ENCODE data around the gene CARD8. TPM values are rescaled to one million over a fixed set of nuclear protein-coding genes. Genes with fewer than 3 reads are reported as not detected.

The CARD8 gene
- total RNA-seq, 4 donors from 2014 or later: 13.1 to 48.4 (median 29.4) TPM

GRCh38 chr19:48182434-48182833 is 73.3 kb downstream of the CARD8 start:
- WGBS, 2 donors (ENCODE audit: low coverage in 1 of 2): 96 to 100% methylated on average over 12 to 38 of the region's 38 CpGs

GRCh38 chr19:48181505-48181904 is 74.2 kb downstream of the CARD8 start:
- Histone ChIP-seq H3K27ac (no peak overlapping the region), H3K9me3 (peaks cover 0 to 9% of the 10 kb centered on the region in 2 donors), H3K27me3 (no peaks in the 10 kb centered on the region), H3K4me1 (no peaks in the 10 kb centered on the region), H3K4me3 (no peak overlapping the region), H3K36me3 (peaks cover 0 to 10% (median 2%) of the 10 kb centered on the region in 4 donors)
- WGBS, 2 donors (ENCODE audit: low coverage in 1 of 2): 95 to 98% methylated on average over 5 of the region's 5 CpGs
- intact Hi-C loops (cut with DNase I; ENCODE audit: low total_unique reads): no loop called here
- TF ChIP-seq EP300 (IDR thresholded peaks at IDR 0.05; ENCODE audit: low read depth) (no peak), CTCF (IDR thresholded peaks at IDR 0.05) (no peak), POLR2A (IDR thresholded peaks at IDR 0.05) (no peak), POLR2AphosphoS5 (IDR thresholded peaks at IDR 0.05) (no peak)
- no peak for DNase-seq
- in situ Hi-C loops (cut with MboI; ENCODE audit: low pct_ligation_motif_present in 1 of 4, low pct_unique_long_range_greater_than_20kb in 1 of 4, low sequenced_read_pairs in 3 of 4): no loop called here

More at GRCh38 chr19:48182434-48182833, 73.3 kb downstream of the CARD8 start:
- intact Hi-C loops (cut with DNase I; ENCODE audit: low total_unique reads): no loop called here
- TF ChIP-seq POLR2A (IDR thresholded peaks at IDR 0.05) (no peak), CTCF (IDR thresholded peaks at IDR 0.05) (no peak), EP300 (IDR thresholded peaks at IDR 0.05; ENCODE audit: low read depth) (no peak), POLR2AphosphoS5 (IDR thresholded peaks at IDR 0.05) (no peak)
- no peak for DNase-seq
- in situ Hi-C loops (cut with MboI; ENCODE audit: low pct_ligation_motif_present in 1 of 4, low pct_unique_long_range_greater_than_20kb in 1 of 4, low sequenced_read_pairs in 3 of 4): no loop called here
- Histone ChIP-seq H3K36me3 (peaks cover 0 to 10% (median 2%) of the 10 kb centered on the region in 4 donors), H3K27ac (no peak overlapping the region), H3K4me1 (no peaks in the 10 kb centered on the region), H3K4me3 (no peak overlapping the region), H3K27me3 (no peaks in the 10 kb centered on the region), H3K9me3 (peaks cover 0 to 9% of the 10 kb centered on the region in 2 donors)

- TF ChIP-seq CTCF (IDR thresholded peaks at IDR 0.05): no peak
- no peak for TF ChIP-seq EP300 (IDR thresholded peaks at IDR 0.05; ENCODE audit: low read depth)
- no peak for TF ChIP-seq POLR2AphosphoS5 (IDR thresholded peaks at IDR 0.05)
- no peak for TF ChIP-seq POLR2A (IDR thresholded peaks at IDR 0.05)
- intact Hi-C loops (cut with DNase I; ENCODE audit: low total_unique reads) (no loop called here), in situ Hi-C loops (cut with MboI; ENCODE audit: low pct_ligation_motif_present in 1 of 4, low pct_unique_long_range_greater_than_20kb in 1 of 4, low sequenced_read_pairs in 3 of 4) (no loop called here)
- WGBS, 2 donors (ENCODE audit: low coverage in 1 of 2): 94 to 100% methylated on average over 2 to 3 of the region's 3 CpGs
- peaks cover 0 to 1% of the 10 kb centered on the region in 2 donors for H3K9me3 ChIP-seq
- H3K27me3 ChIP-seq: no peaks in the 10 kb centered on the region
- H3K4me3 ChIP-seq: no peak overlapping the region
- no peak for DNase-seq
- no peak overlapping the region for H3K27ac ChIP-seq
- H3K4me1 ChIP-seq: peaks cover 0 to 6% (median 3%) of the 10 kb centered on the region in 4 donors
- H3K36me3 ChIP-seq: peaks cover 0 to 13% (median 0%) of the 10 kb centered on the region in 4 donors
These were observed 79.5 kb downstream of the CARD8 start for GRCh38 chr19:48176226-48176625.

GRCh38 chr19:48175578-48175977 is 80.1 kb downstream of the CARD8 start:
- no peak for DNase-seq
- in situ Hi-C loops (cut with MboI; ENCODE audit: low pct_ligation_motif_present in 1 of 4, low pct_unique_long_range_greater_than_20kb in 1 of 4, low sequenced_read_pairs in 3 of 4): no loop called here
- peaks cover 0 to 10% (median 7%) of the 10 kb centered on the region in 4 donors for H3K4me1 ChIP-seq
- intact Hi-C loops (cut with DNase I; ENCODE audit: low total_unique reads): no loop called here
- no peak for TF ChIP-seq POLR2A (IDR thresholded peaks at IDR 0.05)
- no peak for TF ChIP-seq CTCF (IDR thresholded peaks at IDR 0.05)
- no peak for TF ChIP-seq EP300 (IDR thresholded peaks at IDR 0.05; ENCODE audit: low read depth)
- TF ChIP-seq POLR2AphosphoS5 (IDR thresholded peaks at IDR 0.05): no peak
- no peaks in the 10 kb centered on the region for H3K9me3 ChIP-seq
- H3K27ac ChIP-seq: no peak overlapping the region
- WGBS, 2 donors (ENCODE audit: low coverage in 1 of 2): 70 to 94% methylated on average over 2 to 10 of the region's 10 CpGs
- H3K4me3 ChIP-seq: no peak overlapping the region
- peaks cover 0 to 10% (median 0%) of the 10 kb centered on the region in 4 donors for H3K36me3 ChIP-seq
- H3K27me3 ChIP-seq: no peaks in the 10 kb centered on the region

Measured in transverse colon (tissue), 4 donors.